Skeletal muscle cell (primary cell): ENCODE results near the gene GADL1.

Experiments
- DNase-seq: peaks from one replicate; pipeline ENCODE4 v3.0.0-alpha.2; 2010; ENCODE audit warnings: low read depth
- H3K4me3 ChIP-seq: 2 replicates; pipeline ENCODE4 v1.5.1; 2011; ENCODE audit warnings: low read depth, mild to moderate bottlenecking, control low read depth, low read length, moderate library complexity

Gene GADL1

DNA sequence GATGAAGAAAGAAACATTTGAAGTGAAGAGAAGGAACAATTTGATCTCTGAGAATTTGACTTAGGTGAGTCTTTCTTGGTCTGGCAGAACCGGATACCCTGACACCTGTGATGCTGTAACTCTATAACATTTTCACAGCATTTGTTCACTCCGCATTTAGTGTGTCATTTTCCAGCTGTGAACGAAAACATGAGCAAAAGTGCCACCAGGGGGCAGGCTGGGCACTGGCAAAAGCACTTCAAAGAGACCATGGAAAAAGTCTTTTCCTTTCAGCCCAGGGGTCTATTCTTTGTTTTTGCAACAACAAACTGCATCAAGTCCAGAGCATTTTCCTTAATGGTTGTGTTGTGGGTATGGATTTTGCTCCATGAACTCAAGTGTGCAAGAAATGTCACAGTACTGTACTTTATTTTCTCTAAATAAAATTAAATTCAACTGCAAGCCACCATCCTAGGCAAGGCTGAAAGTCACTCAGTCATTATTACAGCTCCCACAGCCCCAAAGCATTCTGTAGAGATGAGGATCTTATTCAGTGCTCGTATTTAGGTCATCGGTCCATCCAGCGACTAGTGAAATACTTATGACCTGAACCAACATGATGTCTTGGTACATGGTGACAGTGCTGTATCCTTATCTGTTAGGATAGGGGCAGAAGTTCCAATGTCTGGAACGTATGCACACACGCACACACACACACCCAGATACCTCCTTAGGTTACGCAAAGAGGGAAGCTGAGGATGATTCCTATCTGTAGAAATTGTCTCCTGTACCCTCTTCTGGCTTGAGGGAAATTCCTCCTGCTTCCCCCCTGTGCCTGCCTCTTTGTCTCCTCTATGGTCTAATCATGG, 125.5 kb downstream of the GADL1 start:
- no peak overlapping the region for H3K4me3 ChIP-seq
- no peak for DNase-seq

GRCh38 chr3:30768046-30768445, 126.4 kb downstream of the GADL1 start:
- H3K4me3 ChIP-seq, result no peak overlapping the region
- no peak for DNase-seq

- no peak for DNase-seq
- no peak overlapping the region for H3K4me3 ChIP-seq
These were observed 127.9 kb downstream of the GADL1 start for GRCh38 chr3:30766522-30766921.

DNA sequence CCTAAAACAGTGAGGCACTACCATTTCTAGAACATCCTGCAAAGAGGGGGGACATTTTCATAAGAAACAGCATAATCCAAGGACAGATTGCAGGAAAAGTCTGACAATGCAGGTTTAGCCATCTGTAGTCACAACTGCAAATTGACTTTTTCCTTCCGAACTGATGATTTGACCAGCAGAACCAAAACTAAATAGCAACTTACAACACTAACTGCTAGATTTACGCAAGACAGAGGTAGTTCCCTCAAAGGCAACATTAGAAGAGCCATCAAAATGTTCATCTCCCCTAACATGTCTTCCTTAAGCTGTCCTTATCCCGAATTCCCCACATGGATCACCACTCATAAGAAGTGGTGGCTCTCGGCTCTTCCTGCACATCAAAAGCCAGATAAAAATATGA, 129.6 kb downstream of the GADL1 start:
- DNase-seq, result no peak
- H3K4me3 ChIP-seq, result no peak overlapping the region

DNA sequence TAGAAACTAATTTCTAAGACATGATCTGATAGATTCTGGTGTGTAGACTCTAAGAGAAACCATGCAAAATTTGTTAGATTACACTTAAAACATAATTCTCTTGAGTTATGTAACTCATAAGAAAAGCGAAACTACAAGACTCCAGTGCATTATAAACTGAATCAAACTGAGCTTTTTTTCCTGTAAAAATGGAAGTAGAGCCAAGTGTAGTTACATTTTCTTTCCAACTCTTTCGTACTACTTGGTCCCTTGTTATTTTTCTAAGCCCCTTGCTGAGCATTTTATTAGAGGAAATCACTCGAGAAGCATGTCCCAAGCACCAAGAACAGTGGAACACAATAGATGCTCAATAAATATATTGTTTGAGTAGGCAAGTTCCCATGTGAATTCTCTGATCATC, 130.2 kb downstream of the GADL1 start:
- DNase-seq, result no peak
- H3K4me3 ChIP-seq, result no peak overlapping the region

- no peak for DNase-seq
- H3K4me3 ChIP-seq, result no peak overlapping the region
These were observed 133.1 kb downstream of the GADL1 start for GRCh38 chr3:30761374-30761773.

DNA sequence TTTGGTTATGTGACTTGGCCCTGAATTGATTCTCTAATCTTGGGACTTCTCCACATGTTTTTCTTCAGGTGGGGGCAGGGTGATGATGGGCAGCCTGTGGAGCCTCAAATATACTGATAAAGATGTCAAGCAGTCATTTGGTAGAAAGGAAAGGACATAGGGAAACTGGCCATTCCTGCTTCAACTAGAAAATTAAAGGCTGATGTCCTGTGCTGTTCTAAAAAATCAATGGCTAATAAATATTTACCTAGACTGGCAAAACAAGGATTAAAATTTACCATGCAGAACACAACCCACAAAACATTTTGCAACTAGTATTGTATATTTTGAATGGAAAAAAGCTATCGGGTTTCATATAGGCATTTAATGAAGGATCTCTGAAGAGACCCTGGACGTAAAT, 133.7 kb downstream of the GADL1 start:
- DNase-seq, result no peak
- no peak overlapping the region for H3K4me3 ChIP-seq

GRCh38 chr3:30760040-30760695, 134.3 kb downstream of the GADL1 start:
- DNase-seq, result no peak
- no peak overlapping the region for H3K4me3 ChIP-seq

DNA sequence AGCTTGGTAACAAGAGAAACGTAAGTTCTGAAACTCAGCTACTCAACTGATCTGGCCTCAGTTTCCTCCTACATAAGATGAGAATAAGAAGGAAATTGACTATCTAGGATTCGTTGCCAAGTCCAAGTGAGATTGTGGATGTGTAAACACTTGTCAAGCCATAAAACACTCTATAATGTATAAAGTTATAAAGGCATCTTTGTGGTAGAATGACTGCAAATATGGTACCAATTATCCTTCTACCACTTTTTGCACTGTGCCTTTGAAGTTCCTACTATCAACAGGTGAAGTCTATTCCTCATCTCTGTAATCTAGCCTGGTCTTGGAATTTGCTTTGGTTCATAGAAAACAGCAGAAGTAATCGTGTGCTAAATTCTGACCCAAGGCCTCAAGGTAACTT, 138.2 kb downstream of the GADL1 start:
- H3K4me3 ChIP-seq, result no peak overlapping the region
- no peak for DNase-seq

- no peak overlapping the region for H3K4me3 ChIP-seq
- DNase-seq, result no peak
These were observed 140.0 kb downstream of the GADL1 start for GRCh38 chr3:30754426-30754825.

GRCh38 chr3:30753766-30754165, 140.7 kb downstream of the GADL1 start:
- DNase-seq, result no peak
- no peak overlapping the region for H3K4me3 ChIP-seq

- no peak overlapping the region for H3K4me3 ChIP-seq
- DNase-seq, result peak; percentile 63
These were observed 141.5 kb downstream of the GADL1 start for GRCh38 chr3:30752970-30753369.

- DNase-seq, result no peak
- no peak overlapping the region for H3K4me3 ChIP-seq
These were observed 142.0 kb downstream of the GADL1 start for GRCh38 chr3:30752491-30752890.

DNA sequence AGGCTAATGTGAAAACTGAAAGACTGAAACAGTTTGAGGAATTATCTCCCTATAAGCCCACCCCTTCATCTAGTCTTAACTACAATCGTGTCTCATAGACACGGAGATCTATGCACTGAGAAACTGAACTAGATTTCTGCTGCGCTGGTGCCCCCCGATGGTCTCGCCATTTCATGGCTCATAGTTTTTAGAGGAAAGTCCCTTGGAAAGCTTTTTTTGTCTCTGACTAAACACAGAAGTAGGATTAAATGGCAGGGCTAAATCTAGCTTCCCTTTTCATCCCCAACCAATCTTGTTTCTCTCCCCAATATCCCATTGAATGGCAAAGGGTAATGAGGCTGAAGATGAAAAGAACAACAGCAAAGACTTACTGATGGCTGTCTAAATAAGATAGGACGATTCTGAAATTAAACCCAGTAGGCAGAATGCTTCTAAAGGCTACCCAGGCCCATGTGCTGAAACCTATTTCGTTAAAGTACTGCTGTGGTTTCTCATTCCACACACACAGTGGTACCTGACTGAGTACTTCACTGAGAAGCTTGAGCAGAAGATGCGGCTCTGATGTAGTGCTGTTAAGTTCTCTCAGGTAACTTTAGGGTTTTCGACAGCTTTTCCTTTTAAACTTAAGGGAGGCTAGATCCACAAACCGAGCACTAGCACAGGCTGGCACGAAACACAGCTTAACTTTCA, 142.7 kb downstream of the GADL1 start:
- no peak for DNase-seq
- H3K4me3 ChIP-seq, result no peak overlapping the region

GRCh38 chr3:30750967-30751366, 143.5 kb downstream of the GADL1 start:
- DNase-seq, result no peak
- no peak overlapping the region for H3K4me3 ChIP-seq

- H3K4me3 ChIP-seq, result no peak overlapping the region
- no peak for DNase-seq
These were observed 145.2 kb downstream of the GADL1 start for GRCh38 chr3:30749230-30749629.

GRCh38 chr3:30747771-30748281, 146.6 kb downstream of the GADL1 start:
- no peak for DNase-seq
- H3K4me3 ChIP-seq, result no peak overlapping the region

- no peak for DNase-seq
- H3K4me3 ChIP-seq, result no peak overlapping the region
These were observed 150.7 kb downstream of the GADL1 start for GRCh38 chr3:30743641-30744317.

GRCh38 chr3:30742796-30743619, 151.5 kb downstream of the GADL1 start:
- DNase-seq, result no peak
- H3K4me3 ChIP-seq, result no peak overlapping the region
